ENCODE results near the gene EIF2D.

The EIF2D gene

GRCh38 chr1:206556047-206556749 is 56.1 kb downstream of the EIF2D start:
- no peak for TF ChIP-seq CTCF (conservative IDR thresholded peaks at IDR 0.05; ENCODE audit: low read depth, low read length)
- DNase-seq (ENCODE audit: low read depth): no peak
- no peak overlapping the region for H3K4me3 ChIP-seq (ENCODE audit: low read depth, low read length)

- no peak overlapping the region for H3K4me3 ChIP-seq (ENCODE audit: low read depth, low read length)
- no peak for DNase-seq (ENCODE audit: low read depth)
These were observed 56.8 kb downstream of the EIF2D start for GRCh38 chr1:206555473-206555935.

GRCh38 chr1:206554701-206555472 is 57.4 kb downstream of the EIF2D start:
- H3K4me3 ChIP-seq (ENCODE audit: low read depth, low read length): no peak overlapping the region
- no peak for TF ChIP-seq CTCF (conservative IDR thresholded peaks at IDR 0.05; ENCODE audit: low read depth, low read length)
- no peak for DNase-seq (ENCODE audit: low read depth)

More at GRCh38 chr1:206555473-206555935, 56.8 kb downstream of the EIF2D start:
- TF ChIP-seq CTCF (conservative IDR thresholded peaks at IDR 0.05; ENCODE audit: low read depth, low read length): no peak

GRCh38 chr1:206554211-206554610 is 58.1 kb downstream of the EIF2D start:
- TF ChIP-seq CTCF (conservative IDR thresholded peaks at IDR 0.05; ENCODE audit: low read depth, low read length): no peak
- DNase-seq (ENCODE audit: low read depth): no peak
- no peak overlapping the region for H3K4me3 ChIP-seq (ENCODE audit: low read depth, low read length)

- DNase-seq (ENCODE audit: low read depth): no peak
- H3K4me3 ChIP-seq (ENCODE audit: low read depth, low read length): no peak overlapping the region
- TF ChIP-seq CTCF (conservative IDR thresholded peaks at IDR 0.05; ENCODE audit: low read depth, low read length): no peak
These were observed 60.3 kb downstream of the EIF2D start for GRCh38 chr1:206551986-206552326.

GRCh38 chr1:206551296-206551985 is 60.8 kb downstream of the EIF2D start:
- TF ChIP-seq CTCF (conservative IDR thresholded peaks at IDR 0.05; ENCODE audit: low read depth, low read length): no peak
- no peak for DNase-seq (ENCODE audit: low read depth)
- H3K4me3 ChIP-seq (ENCODE audit: low read depth, low read length): no peak overlapping the region
